ENCODE measurements around the gene MMP3.

- TF ChIP-seq, protein P1, sequence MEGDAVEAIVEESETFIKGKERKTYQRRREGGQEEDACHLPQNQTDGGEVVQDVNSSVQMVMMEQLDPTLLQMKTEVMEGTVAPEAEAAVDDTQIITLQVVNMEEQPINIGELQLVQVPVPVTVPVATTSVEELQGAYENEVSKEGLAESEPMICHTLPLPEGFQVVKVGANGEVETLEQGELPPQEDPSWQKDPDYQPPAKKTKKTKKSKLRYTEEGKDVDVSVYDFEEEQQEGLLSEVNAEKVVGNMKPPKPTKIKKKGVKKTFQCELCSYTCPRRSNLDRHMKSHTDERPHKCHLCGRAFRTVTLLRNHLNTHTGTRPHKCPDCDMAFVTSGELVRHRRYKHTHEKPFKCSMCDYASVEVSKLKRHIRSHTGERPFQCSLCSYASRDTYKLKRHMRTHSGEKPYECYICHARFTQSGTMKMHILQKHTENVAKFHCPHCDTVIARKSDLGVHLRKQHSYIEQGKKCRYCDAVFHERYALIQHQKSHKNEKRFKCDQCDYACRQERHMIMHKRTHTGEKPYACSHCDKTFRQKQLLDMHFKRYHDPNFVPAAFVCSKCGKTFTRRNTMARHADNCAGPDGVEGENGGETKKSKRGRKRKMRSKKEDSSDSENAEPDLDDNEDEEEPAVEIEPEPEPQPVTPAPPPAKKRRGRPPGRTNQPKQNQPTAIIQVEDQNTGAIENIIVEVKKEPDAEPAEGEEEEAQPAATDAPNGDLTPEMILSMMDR (IDR thresholded peaks at IDR 0.05; ENCODE audit: insufficient read depth, low read length, poor library complexity, severe bottlenecking) = no peak
- TF ChIP-seq EZH2phosphoT487 (conservative IDR thresholded peaks at IDR 0.05; ENCODE audit: low read length) = no peak
Measured at GRCh38 chr11:102830001-102830727, 13.2 kb downstream of the MMP3 start.

Data from SU-DHL-6 (cell line).